Measurements from ENCODE around the gene PMF1. TPM values are rescaled to one million over a fixed set of nuclear protein-coding genes. Genes with fewer than 3 reads are reported as not detected.

The PMF1 gene
- total and polyA plus RNA-seq, 2 donors (not counting 3 experiments of a cell fraction or from before 2014, with no cell fraction given): 58.4 to 134 TPM

DNA sequence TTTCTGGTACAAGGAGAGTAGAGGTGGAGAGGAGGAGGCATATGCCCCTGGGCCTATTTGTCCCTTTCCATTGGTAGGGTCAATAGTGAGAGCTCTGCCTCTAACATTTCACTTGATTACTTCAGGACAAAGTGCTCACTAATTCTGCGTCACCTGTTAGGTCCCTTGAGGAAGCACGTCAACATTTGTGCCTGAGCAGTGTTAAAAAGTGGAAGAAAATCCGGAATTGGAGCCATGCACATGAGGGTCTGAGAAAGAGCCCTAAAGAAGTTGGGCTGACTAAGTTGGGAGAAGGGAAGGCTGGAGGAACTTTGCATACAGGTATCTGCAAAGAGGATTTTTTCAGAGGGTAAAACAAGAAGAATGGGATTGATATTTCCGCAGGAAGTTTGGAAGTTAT, 17.0 kb upstream of the PMF1 start:
- H3K36me3 ChIP-seq (ENCODE audit: control insufficient read depth in 2 of 2, extremely low read depth in 1 of 2, insufficient read depth in 2 of 2, low read length in 2 of 2): peaks cover 0 to 6% of the 10 kb centered on the region in 2 experiments
- CTCF ChIA-PET: interaction anchor here (2.9 kb wide), 1 partner anchor 29 kb away, joined by 20 read pairs; no protein-coding TSS in a partner anchor
- no peaks in the 10 kb centered on the region for H3K9me1 ChIP-seq (replicated peaks; ENCODE audit: control insufficient read depth, extremely low read depth, insufficient read depth, low read length)
- POLR2A ChIA-PET: no interaction called here
- H3K27ac ChIP-seq (ENCODE audit: insufficient read depth, low read depth, low read length): no peak overlapping the region
- H3K9me3 ChIP-seq (replicated peaks; ENCODE audit: control insufficient read depth, insufficient read depth, low read length): no peaks in the 10 kb centered on the region
- TF ChIP-seq JUN (IDR thresholded peaks at IDR 0.05; ENCODE audit: borderline replicate concordance, insufficient read depth, insufficient read length, low read depth) (no peak), FOS (IDR thresholded peaks at IDR 0.05; ENCODE audit: borderline replicate concordance, insufficient read depth, low read length) (no peak), GATA2 (IDR thresholded peaks at IDR 0.05; ENCODE audit: insufficient read depth, insufficient read length, low read depth, low read length) (no peak), POLR2A (IDR thresholded peaks at IDR 0.05; ENCODE audit: low read depth, low read length) (no peak), MYC (IDR thresholded peaks at IDR 0.05; ENCODE audit: low read depth, low read length) (no peak)
- TF ChIP-seq, protein P1, sequence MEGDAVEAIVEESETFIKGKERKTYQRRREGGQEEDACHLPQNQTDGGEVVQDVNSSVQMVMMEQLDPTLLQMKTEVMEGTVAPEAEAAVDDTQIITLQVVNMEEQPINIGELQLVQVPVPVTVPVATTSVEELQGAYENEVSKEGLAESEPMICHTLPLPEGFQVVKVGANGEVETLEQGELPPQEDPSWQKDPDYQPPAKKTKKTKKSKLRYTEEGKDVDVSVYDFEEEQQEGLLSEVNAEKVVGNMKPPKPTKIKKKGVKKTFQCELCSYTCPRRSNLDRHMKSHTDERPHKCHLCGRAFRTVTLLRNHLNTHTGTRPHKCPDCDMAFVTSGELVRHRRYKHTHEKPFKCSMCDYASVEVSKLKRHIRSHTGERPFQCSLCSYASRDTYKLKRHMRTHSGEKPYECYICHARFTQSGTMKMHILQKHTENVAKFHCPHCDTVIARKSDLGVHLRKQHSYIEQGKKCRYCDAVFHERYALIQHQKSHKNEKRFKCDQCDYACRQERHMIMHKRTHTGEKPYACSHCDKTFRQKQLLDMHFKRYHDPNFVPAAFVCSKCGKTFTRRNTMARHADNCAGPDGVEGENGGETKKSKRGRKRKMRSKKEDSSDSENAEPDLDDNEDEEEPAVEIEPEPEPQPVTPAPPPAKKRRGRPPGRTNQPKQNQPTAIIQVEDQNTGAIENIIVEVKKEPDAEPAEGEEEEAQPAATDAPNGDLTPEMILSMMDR (IDR thresholded peaks at IDR 0.05; ENCODE audit: extremely low read depth in 1 of 2, insufficient read depth in 1 of 2, low read depth in 1 of 2, low read length in 2 of 2): no peak
- TF ChIP-seq, protein P2, sequence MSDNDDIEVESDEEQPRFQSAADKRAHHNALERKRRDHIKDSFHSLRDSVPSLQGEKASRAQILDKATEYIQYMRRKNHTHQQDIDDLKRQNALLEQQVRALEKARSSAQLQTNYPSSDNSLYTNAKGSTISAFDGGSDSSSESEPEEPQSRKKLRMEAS (IDR thresholded peaks at IDR 0.05; ENCODE audit: insufficient read depth, insufficient read length): no peak
- intact Hi-C loops (cut with micrococcal nuclease): no loop called here
- no peak overlapping the region for H3K9ac ChIP-seq (replicated peaks; ENCODE audit: extremely low read depth, insufficient read depth, low read length)
- DNase-seq (ENCODE audit: low read depth, low spot score): no peak
- no peak overlapping the region for H3K4me2 ChIP-seq (ENCODE audit: insufficient read depth, low read length)
- H3K27me3 ChIP-seq (ENCODE audit: control insufficient read depth in 2 of 2, insufficient read depth in 2 of 2, low read length in 2 of 2): no peaks in the 10 kb centered on the region
- peaks cover 9% of the 10 kb centered on the region for H3K4me1 ChIP-seq (ENCODE audit: control insufficient read depth, extremely low read depth, insufficient read depth, low read length)
- peaks cover 45% of the 10 kb centered on the region for H3K79me2 ChIP-seq (ENCODE audit: control insufficient read depth, insufficient read depth, low read length)
- dilution Hi-C loops (cut with MboI; ENCODE audit: extremely low pct_ligation_motif_present, low sequenced_read_pairs): no loop called here
- no peak overlapping the region for H3K4me3 ChIP-seq (replicated peaks in 1 of 3; ENCODE audit: insufficient read depth in 1 of 3, low read depth in 1 of 3, low read length in 3 of 3)
- H2AFZ ChIP-seq (ENCODE audit: low read depth, low read length): no peak overlapping the region
- H4K20me1 ChIP-seq (replicated peaks; ENCODE audit: control insufficient read depth, extremely low read depth, insufficient read depth, low read length): no peaks in the 10 kb centered on the region
- FAIRE-seq: no peak
- BruUV-seq (replicated peaks): no TSS peak

Data from endothelial cell of umbilical vein (primary cell).